WTC11 (cell line): ENCODE results near the gene FBXO36. TPM values are rescaled to one million over a fixed set of nuclear protein-coding genes. Genes with fewer than 3 reads are reported as not detected.

Source experiments
- ATAC-seq: fragments of 200-7000 bp; cut with Tn5 transposase; 2 replicates; pipeline ENCODE4 v1.10.0; 2021; ENCODE audit warnings: mild to moderate bottlenecking, moderate library complexity
- CTCF ChIA-PET: fragments of 300-600 bp; sonication (Branson Sonifier 250); formaldehyde crosslinking; loops from one replicate; lab custom pipeline; 2021; ENCODE audit warnings: antibody characterized with exemption; lab: Charles Lee
- POLR2A ChIA-PET: fragments of 350-600 bp; sonication (Branson Sonifier 250); formaldehyde crosslinking; loops from one replicate; lab custom pipeline; 2021; ENCODE audit warnings: antibody characterized with exemption; lab: Charles Lee
- DNase-seq: peaks from one replicate; pipeline ENCODE4 v3.0.0; 2021; ENCODE audit warnings: low spot score
- H3K27ac Mint-ChIP-seq: 2 replicates; pipeline ENCODE4 v1.8.0; 2021; ENCODE audit warnings: mixed read lengths
- H3K27me3 Mint-ChIP-seq: 2 replicates; pipeline ENCODE4 v1.8.0; 2021; ENCODE audit warnings: low read depth, mild to moderate bottlenecking, moderate library complexity, mixed read lengths
- H3K36me3 Mint-ChIP-seq: 2 replicates; pipeline ENCODE4 v1.8.0; 2021; ENCODE audit warnings: mixed read lengths
- H3K4me1 Mint-ChIP-seq: 2 replicates; pipeline ENCODE4 v1.8.0; 2022; ENCODE audit warnings: mixed read lengths
- H3K4me3 Mint-ChIP-seq: 2 replicates; pipeline ENCODE4 v1.8.0; 2021; ENCODE audit warnings: mild to moderate bottlenecking, moderate library complexity, mixed read lengths
- H3K9me3 Mint-ChIP-seq: 2 replicates; pipeline ENCODE4 v1.8.0; 2021; ENCODE audit warnings: mixed read lengths
- ATF1 ChIP-seq: sonication (generic); formaldehyde crosslinking; IDR thresholded peaks from 2 replicates; pipeline ENCODE4 v1.8.1; 2023; ENCODE audit warnings: mild to moderate bottlenecking, moderate library complexity, missing genetic modification reagents
- ATF6 ChIP-seq: sonication (generic); formaldehyde crosslinking; IDR thresholded peaks from 2 replicates; pipeline ENCODE4 v1.8.1; 2023; ENCODE audit warnings: mild to moderate bottlenecking, missing genetic modification reagents
- CREM ChIP-seq: sonication (generic); formaldehyde crosslinking; IDR thresholded peaks from 2 replicates; pipeline ENCODE4 v1.8.1; 2022; ENCODE audit warnings: mild to moderate bottlenecking, missing genetic modification reagents, moderate library complexity
- E2F1 ChIP-seq: sonication (generic); formaldehyde crosslinking; IDR thresholded peaks from 2 replicates; pipeline ENCODE4 v1.8.0; 2022; ENCODE audit warnings: mild to moderate bottlenecking, missing genetic modification reagents
- ELF4 ChIP-seq: sonication (generic); formaldehyde crosslinking; IDR thresholded peaks from 2 replicates; pipeline ENCODE4 v1.8.1; 2022; ENCODE audit warnings: low read depth, mild to moderate bottlenecking, moderate library complexity, missing genetic modification reagents
- EMX1 ChIP-seq: fragments of 250-450 bp; sonication (Bioruptor Pico); IDR thresholded peaks from 2 replicates; pipeline ENCODE4 v1.8.0; 2021; ENCODE audit warnings: mild to moderate bottlenecking
- FOXJ3 ChIP-seq: sonication (generic); formaldehyde crosslinking; IDR thresholded peaks from 2 replicates; pipeline ENCODE4 v1.9.0; 2021; ENCODE audit warnings: missing genetic modification reagents, mild to moderate bottlenecking, borderline replicate concordance
- FOXK1 ChIP-seq: sonication (generic); formaldehyde crosslinking; IDR thresholded peaks from 2 replicates; pipeline ENCODE4 v1.8.0; 2022; ENCODE audit warnings: mild to moderate bottlenecking, moderate library complexity, missing genetic modification reagents
- FOXP4 ChIP-seq: sonication (generic); formaldehyde crosslinking; IDR thresholded peaks from 2 replicates; pipeline ENCODE4 v1.8.0; 2022; ENCODE audit warnings: mild to moderate bottlenecking, missing genetic modification reagents
- GABPB1 ChIP-seq: sonication (generic); formaldehyde crosslinking; IDR thresholded peaks from 2 replicates; pipeline ENCODE4 v1.8.1; 2023; ENCODE audit warnings: mild to moderate bottlenecking, missing genetic modification reagents
- HMGXB4 ChIP-seq: sonication (generic); formaldehyde crosslinking; IDR thresholded peaks from 2 replicates; pipeline ENCODE4 v1.8.1; 2023; ENCODE audit warnings: mild to moderate bottlenecking, moderate library complexity, missing genetic modification reagents
- IRF2 ChIP-seq: sonication (generic); formaldehyde crosslinking; IDR thresholded peaks from 2 replicates; pipeline ENCODE4 v1.8.0; 2022; ENCODE audit warnings: low read depth, missing genetic modification reagents, borderline replicate concordance
- MXD4 ChIP-seq: fragments of 250-450 bp; sonication (Bioruptor Pico); IDR thresholded peaks from 2 replicates; pipeline ENCODE4 v1.8.0; 2021; ENCODE audit warnings: mild to moderate bottlenecking, moderate library complexity, borderline replicate concordance
- MYBL2 ChIP-seq: sonication (generic); formaldehyde crosslinking; IDR thresholded peaks from 2 replicates; pipeline ENCODE4 v1.8.1; 2023; ENCODE audit warnings: mild to moderate bottlenecking, moderate library complexity, missing genetic modification reagents
- NR2C2 ChIP-seq: sonication (generic); formaldehyde crosslinking; IDR thresholded peaks from 2 replicates; pipeline ENCODE4 v1.8.0; 2022; ENCODE audit warnings: mild to moderate bottlenecking, missing genetic modification reagents
- ZBTB43 ChIP-seq: sonication (generic); formaldehyde crosslinking; IDR thresholded peaks from 2 replicates; pipeline ENCODE4 v1.8.1; 2023; ENCODE audit warnings: mild to moderate bottlenecking, missing genetic modification reagents
- ZNF121 ChIP-seq: sonication (generic); formaldehyde crosslinking; IDR thresholded peaks from 2 replicates; pipeline ENCODE4 v1.8.0; 2023; ENCODE audit warnings: missing genetic modification reagents
- ZNF423 ChIP-seq: fragments of 250-450 bp; sonication (Bioruptor Pico); IDR thresholded peaks from 2 replicates; pipeline ENCODE4 v2.1.2; 2022; ENCODE audit warnings: mild to moderate bottlenecking, moderate library complexity
- ZNF512 ChIP-seq: sonication (generic); formaldehyde crosslinking; IDR thresholded peaks from 2 replicates; pipeline ENCODE4 v1.8.1; 2022; ENCODE audit warnings: missing genetic modification reagents, borderline replicate concordance
- total RNA-seq: library from RNA; stranded (reverse); gene quantifications from 3 replicates; pipeline ENCODE4 v1.2.3, GENCODE V29; 2021

Gene FBXO36
- total RNA-seq, 1 experiment from 2014 or later = 5.3 TPM

- no peak for TF ChIP-seq NR2C2 (CRISPR knock-in tag)
Observed at GRCh38 chr2:229873123-229873581, 49.2 kb upstream of the FBXO36 start.

GRCh38 chr2:229874647-229875046 lies 47.7 kb upstream of the FBXO36 start:
- no peak overlapping the region for H3K4me3 Mint-ChIP-seq
- peaks cover 4% of the 10 kb centered on the region for H3K4me1 Mint-ChIP-seq
- ChIA-PET POLR2A (no interaction called here), CTCF (no interaction called here)
- ATAC-seq (no peak), DNase-seq (no peak)
- TF ChIP-seq IRF2 (CRISPR knock-in tag) (no peak), ATF6 (no peak), GABPB1 (CRISPR knock-in tag) (no peak), E2F1 (CRISPR knock-in tag) (no peak), FOXK1 (CRISPR knock-in tag) (no peak), EMX1 (CRISPR knock-in tag) (no peak), HMGXB4 (CRISPR knock-in tag) (no peak), FOXP4 (CRISPR knock-in tag) (no peak), CREM (no peak), MYBL2 (CRISPR knock-in tag) (no peak), FOXJ3 (CRISPR knock-in tag) (no peak), ZNF423 (CRISPR knock-in tag) (no peak), ZBTB43 (CRISPR knock-in tag) (no peak), ZNF121 (CRISPR knock-in tag) (no peak), ZNF512 (CRISPR knock-in tag) (no peak), ELF4 (CRISPR knock-in tag) (no peak), NR2C2 (CRISPR knock-in tag) (no peak), ATF1 (CRISPR knock-in tag) (no peak), MXD4 (CRISPR knock-in tag) (no peak)
- no peaks in the 10 kb centered on the region for H3K9me3 Mint-ChIP-seq
- no peaks in the 10 kb centered on the region for H3K27me3 Mint-ChIP-seq
- peaks cover 24% of the 10 kb centered on the region for H3K36me3 Mint-ChIP-seq
- H3K27ac Mint-ChIP-seq = peak overlapping the region; percentile 30; the same call in 1 of the 2 replicates

More at GRCh38 chr2:229873123-229873581, 49.2 kb upstream of the FBXO36 start:
- no peak for DNase-seq
- H3K27ac Mint-ChIP-seq = peak overlapping the region; percentile 37; the same call in 1 of the 2 replicates
- peaks cover 15% of the 10 kb centered on the region for H3K36me3 Mint-ChIP-seq
- H3K27me3 Mint-ChIP-seq = no peaks in the 10 kb centered on the region
- peaks cover 16% of the 10 kb centered on the region for H3K4me1 Mint-ChIP-seq
- POLR2A ChIA-PET = no interaction called here
- no peak overlapping the region for H3K4me3 Mint-ChIP-seq
- no peaks in the 10 kb centered on the region for H3K9me3 Mint-ChIP-seq
- ATAC-seq = no peak
- CTCF ChIA-PET = no interaction called here
